ENCODE data around the gene HACD3.
A peak's percentile ranks its signal among the peaks of the same experiment; 100 is the strongest.

The HACD3 gene

GRCh38 chr15:65528461-65529060, 1.7 kb upstream of the HACD3 start:
- ChIA-PET POLR2A (no interaction called here), CTCF (no interaction called here)
- no peak for TF ChIP-seq CTCF (IDR thresholded peaks at IDR 0.05; ENCODE audit: insufficient read depth, low read length, missing control alignments)
- no peak for DNase-seq (ENCODE audit: low read depth, low spot score)
- H3K4me3 ChIP-seq (ENCODE audit: low read depth, low read length) = no peak overlapping the region

GRCh38 chr15:65529762-65530317, 423 bp upstream of the HACD3 start:
- CTCF ChIA-PET = interaction anchor here (0.6 to 2.5 kb wide), 8 partner anchors 9 to 327 kb away, joined by 3 to 7 read pairs (median 6); no protein-coding TSS in a partner anchor
- no peak for DNase-seq (ENCODE audit: low read depth, low spot score)
- TF ChIP-seq CTCF (IDR thresholded peaks at IDR 0.05; ENCODE audit: insufficient read depth, low read length, missing control alignments) = no peak
- H3K4me3 ChIP-seq (ENCODE audit: low read depth, low read length) = peak overlapping the region; percentile 95
- POLR2A ChIA-PET = interaction anchor here (0.5 kb wide), 1 partner anchor 1315 kb away, joined by 4 read pairs; no protein-coding TSS in a partner anchor

DNA sequence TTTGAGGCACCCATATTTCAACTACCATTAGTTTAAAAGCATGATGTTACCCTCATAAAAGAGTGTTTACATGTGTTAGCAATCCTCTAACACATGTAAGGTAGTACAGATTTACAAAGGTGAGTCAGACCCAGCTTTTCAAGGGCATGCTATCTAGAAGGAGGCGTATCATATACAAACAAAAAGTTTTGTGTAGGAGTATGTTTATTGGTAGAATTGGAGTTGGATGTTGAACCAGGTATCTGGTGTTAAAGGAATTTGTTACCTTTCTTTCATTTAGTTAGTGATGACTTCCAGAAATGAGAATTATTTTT, 2.4 kb downstream of the HACD3 start:
- ChIA-PET POLR2A (no interaction called here), CTCF (no interaction called here)
- no peak for DNase-seq (ENCODE audit: low read depth, low spot score)
- H3K4me3 ChIP-seq (ENCODE audit: low read depth, low read length) = no peak overlapping the region
- no peak for TF ChIP-seq CTCF (IDR thresholded peaks at IDR 0.05; ENCODE audit: insufficient read depth, low read length, missing control alignments)

DNA sequence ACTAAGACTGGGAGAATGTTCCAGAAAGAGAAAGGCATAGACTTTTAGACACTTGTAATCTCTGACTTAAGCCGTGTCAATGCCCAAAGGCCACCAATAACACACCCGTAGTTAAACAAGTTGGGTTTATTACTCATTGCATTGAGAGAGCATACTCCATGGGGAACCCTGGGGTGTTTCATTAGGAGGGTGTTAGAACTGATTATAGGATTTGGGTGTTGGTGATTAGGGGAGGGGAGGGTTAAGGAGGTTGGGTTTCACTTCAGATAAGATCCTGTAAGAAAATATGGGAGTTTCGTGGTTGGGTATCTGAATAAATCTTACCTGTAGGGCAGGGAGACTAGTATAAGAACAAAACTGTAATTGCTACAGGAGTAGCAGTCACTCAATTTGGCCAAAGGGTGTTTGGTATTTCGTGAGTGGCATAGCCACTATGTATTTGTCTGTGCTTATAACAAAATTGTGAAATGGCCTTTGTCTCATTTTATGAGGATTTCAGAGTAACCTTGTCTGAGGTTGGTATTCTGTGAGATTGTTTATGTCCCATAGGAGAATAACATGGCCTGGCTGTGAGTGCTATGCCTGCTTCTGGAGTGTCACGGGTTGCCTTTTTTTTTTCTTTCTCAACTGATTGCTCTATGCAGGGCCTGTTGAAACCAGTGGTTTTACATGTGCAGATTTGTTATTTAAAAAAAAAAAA, 2.9 kb downstream of the HACD3 start:
- H3K4me3 ChIP-seq (ENCODE audit: low read depth, low read length) = no peak overlapping the region
- POLR2A ChIA-PET = no interaction called here
- no peak for TF ChIP-seq CTCF (IDR thresholded peaks at IDR 0.05; ENCODE audit: insufficient read depth, low read length, missing control alignments)
- CTCF ChIA-PET = no interaction called here
- no peak for DNase-seq (ENCODE audit: low read depth, low spot score)

DNA sequence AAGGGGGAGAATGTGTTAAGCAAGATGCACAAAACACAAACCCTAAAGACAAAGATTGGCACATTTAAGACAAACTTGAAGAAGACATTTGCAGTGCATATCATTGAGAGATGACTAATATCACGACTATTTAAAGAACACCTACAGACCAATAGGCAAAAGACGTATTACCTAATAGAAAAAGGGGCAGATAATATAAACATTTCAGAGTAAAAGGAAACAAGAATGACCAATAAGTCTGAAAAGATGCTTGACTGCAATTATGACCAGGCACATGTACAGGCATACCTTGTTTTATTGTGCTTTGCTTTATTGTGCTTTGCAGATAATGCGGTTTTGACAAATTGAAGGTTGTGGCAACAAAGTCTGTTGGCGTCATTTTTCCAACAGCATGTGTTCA, 4.9 kb downstream of the HACD3 start:
- POLR2A ChIA-PET = no interaction called here
- DNase-seq (ENCODE audit: low read depth, low spot score) = no peak
- TF ChIP-seq CTCF (IDR thresholded peaks at IDR 0.05; ENCODE audit: insufficient read depth, low read length, missing control alignments) = no peak
- CTCF ChIA-PET = no interaction called here
- H3K4me3 ChIP-seq (ENCODE audit: low read depth, low read length) = no peak overlapping the region

DNA sequence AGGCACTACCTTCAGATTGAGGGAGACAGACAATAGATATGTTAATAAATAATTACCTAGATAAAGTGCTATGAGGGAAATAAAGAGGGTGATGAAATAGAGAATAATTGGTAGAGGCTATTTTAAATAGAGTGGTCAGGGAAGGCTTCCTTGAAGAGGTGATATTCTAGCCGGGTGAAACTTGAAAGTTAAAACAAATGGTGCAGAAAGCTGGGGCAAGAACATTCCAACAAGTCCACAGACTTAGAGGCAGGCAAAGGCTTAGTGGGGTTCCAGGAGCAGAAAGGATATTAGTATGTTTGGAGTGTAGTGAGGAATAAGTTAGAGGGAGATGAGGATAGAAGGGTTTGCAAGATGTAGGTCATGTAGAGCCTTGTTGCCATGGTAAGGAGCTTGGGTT, 10.1 kb downstream of the HACD3 start:
- CTCF ChIA-PET = interaction anchor here (1.3 to 1.7 kb wide), 2 partner anchors 11 to 155 kb away, joined by 4 read pairs; no protein-coding TSS in a partner anchor
- no peak for DNase-seq (ENCODE audit: low read depth, low spot score)
- H3K4me3 ChIP-seq (ENCODE audit: low read depth, low read length) = no peak overlapping the region
- POLR2A ChIA-PET = no interaction called here
- TF ChIP-seq CTCF (IDR thresholded peaks at IDR 0.05; ENCODE audit: insufficient read depth, low read length, missing control alignments) = no peak
